ENCODE measurements around the gene MAST4.

DNA sequence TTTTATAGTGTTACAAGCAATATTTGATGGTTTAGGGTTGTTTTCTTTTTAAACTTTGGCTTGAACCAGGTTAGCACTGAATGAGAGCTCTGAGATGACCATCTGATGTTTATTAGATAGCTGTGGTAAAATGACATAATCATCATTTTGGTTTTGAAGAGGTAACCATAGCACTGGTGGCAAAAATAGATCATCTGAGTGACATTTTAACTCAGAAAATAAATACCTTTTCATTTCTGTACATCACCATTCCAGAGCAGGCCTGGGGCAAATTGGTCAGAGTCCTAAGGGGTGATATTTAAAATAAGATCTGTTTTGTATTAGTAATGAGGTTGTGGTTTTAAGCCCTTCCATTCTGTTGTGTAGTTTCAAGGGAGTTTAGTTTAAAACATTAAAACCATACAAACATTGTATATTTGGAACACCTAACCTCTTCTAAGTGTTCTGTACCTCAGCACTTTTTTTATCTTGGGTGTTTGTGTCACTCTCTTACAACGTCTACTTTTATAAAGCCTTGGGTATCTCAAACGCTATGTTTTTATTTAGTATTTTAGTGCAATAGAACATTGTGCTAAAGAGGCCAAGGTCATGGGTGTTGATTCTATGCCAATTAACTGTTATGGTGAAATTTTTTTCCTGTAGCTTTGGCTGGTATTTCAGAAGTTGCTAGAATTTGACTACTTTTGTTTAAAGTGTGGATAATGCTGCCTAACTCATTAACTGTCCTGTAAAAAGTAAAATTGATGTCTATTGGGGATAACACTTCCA is 434.3 kb downstream of the MAST4 start:
- TF ChIP-seq EZH2phosphoT487 (IDR thresholded peaks at IDR 0.05; ENCODE audit: borderline replicate concordance, low read depth, low read length): no peak
- TF ChIP-seq, protein P1, sequence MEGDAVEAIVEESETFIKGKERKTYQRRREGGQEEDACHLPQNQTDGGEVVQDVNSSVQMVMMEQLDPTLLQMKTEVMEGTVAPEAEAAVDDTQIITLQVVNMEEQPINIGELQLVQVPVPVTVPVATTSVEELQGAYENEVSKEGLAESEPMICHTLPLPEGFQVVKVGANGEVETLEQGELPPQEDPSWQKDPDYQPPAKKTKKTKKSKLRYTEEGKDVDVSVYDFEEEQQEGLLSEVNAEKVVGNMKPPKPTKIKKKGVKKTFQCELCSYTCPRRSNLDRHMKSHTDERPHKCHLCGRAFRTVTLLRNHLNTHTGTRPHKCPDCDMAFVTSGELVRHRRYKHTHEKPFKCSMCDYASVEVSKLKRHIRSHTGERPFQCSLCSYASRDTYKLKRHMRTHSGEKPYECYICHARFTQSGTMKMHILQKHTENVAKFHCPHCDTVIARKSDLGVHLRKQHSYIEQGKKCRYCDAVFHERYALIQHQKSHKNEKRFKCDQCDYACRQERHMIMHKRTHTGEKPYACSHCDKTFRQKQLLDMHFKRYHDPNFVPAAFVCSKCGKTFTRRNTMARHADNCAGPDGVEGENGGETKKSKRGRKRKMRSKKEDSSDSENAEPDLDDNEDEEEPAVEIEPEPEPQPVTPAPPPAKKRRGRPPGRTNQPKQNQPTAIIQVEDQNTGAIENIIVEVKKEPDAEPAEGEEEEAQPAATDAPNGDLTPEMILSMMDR (conservative IDR thresholded peaks at IDR 0.05; ENCODE audit: low read length): no peak
